GM23248 (cell line): ENCODE results near the gene LRSAM1.

Experiments
- EZH2 ChIP-seq: fragments of 200-600 bp; sonication (generic); IDR thresholded peaks from 2 replicates; pipeline ENCODE4 v1.6.1; 2018; ENCODE audit warnings: antibody characterized with exemption, mild to moderate bottlenecking; ENCODE audit not compliant: insufficient read depth, poor library complexity, severe bottlenecking
- EZH2phosphoT487 ChIP-seq: fragments of 200-600 bp; sonication (generic); IDR thresholded peaks from 2 replicates; pipeline ENCODE4 v1.6.1; 2018; ENCODE audit warnings: antibody characterized with exemption, moderate library complexity, mild to moderate bottlenecking, low read depth; ENCODE audit not compliant: insufficient read depth

DNA sequence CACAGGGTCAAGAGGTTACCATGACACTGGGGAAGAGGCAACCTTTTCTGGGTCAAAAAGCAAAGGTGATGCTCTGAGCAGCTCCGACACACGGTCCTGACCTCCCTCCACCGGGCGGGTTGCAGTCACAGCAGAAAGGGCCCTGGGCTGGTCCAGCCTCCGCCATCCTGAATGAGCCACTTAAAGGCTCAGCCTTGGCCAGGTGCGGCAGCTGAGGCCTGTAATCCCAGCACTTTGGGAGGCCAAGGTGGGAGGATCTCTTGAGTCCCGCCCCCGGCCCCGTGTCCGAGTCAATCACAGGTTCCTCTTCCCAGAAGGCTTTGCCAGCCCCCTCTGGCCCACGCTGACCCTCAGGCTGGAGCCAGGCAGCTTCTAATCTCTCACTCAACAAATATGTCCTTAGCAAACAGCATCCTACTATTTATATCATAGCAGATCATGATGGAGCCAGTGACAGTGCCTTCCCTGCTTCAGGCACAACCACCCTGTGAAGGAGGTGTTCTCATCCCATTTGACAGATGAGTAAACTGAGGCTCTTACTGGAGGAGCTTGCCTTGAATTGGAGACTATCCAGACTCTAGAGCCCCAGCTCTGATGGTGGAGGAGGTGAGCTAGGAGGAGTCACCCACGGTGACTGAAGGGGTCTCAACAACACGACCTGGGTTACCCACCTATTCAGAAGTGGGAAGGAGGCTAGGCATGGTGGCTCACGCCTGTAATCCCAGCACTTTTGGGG, 79.1 kb downstream of the LRSAM1 start:
- TF ChIP-seq EZH2phosphoT487 (no peak), EZH2 (no peak)
